ENCODE results near the gene NACAD.
"Not testable (repeated sequence)": the region's sequence is repeated elsewhere in the genome, so short reads cannot be mapped to it uniquely, and the experiment has no call there.

The NACAD gene

GRCh38 chr7:45036317-45036716 lies 52.5 kb downstream of the NACAD start:
- H3K27me3 ChIP-seq (ENCODE audit: low read depth, low read length), result no peaks in the 10 kb centered on the region
- H3K9me3 ChIP-seq (ENCODE audit: control insufficient read depth in 1 of 2, low read length in 2 of 2), result no peaks in the 10 kb centered on the region
- no peak overlapping the region for H3K4me3 ChIP-seq (ENCODE audit: low read depth in 1 of 2, low read length in 2 of 2)
- no peak overlapping the region for H3K27ac ChIP-seq (ENCODE audit: low read length)
- H3K36me3 ChIP-seq (ENCODE audit: control insufficient read depth in 1 of 2, insufficient read depth in 2 of 2, low read length in 2 of 2), result peaks cover 20 to 27% of the 10 kb centered on the region in 2 donors
- peaks cover 10% of the 10 kb centered on the region in 2 donors for H3K4me1 ChIP-seq (ENCODE audit: control insufficient read depth in 1 of 2, insufficient read depth in 2 of 2, low read length in 2 of 2)

- Histone ChIP-seq H3K27ac (ENCODE audit: low read length) (no peak overlapping the region), H3K9me3 (ENCODE audit: control insufficient read depth in 1 of 2, low read length in 2 of 2) (no peaks in the 10 kb centered on the region), H3K27me3 (ENCODE audit: low read depth, low read length) (no peaks in the 10 kb centered on the region), H3K4me1 (ENCODE audit: control insufficient read depth in 1 of 2, insufficient read depth in 2 of 2, low read length in 2 of 2) (peaks cover 10% of the 10 kb centered on the region in 2 donors), H3K4me3 (ENCODE audit: low read depth in 1 of 2, low read length in 2 of 2) (no peak overlapping the region), H3K36me3 (ENCODE audit: control insufficient read depth in 1 of 2, insufficient read depth in 2 of 2, low read length in 2 of 2) (peaks cover 16 to 23% of the 10 kb centered on the region in 2 donors)
Measured at GRCh38 chr7:45035893-45036292, 52.9 kb downstream of the NACAD start.

GRCh38 chr7:45035371-45035770 lies 53.4 kb downstream of the NACAD start:
- peaks cover 10% of the 10 kb centered on the region in 2 donors for H3K4me1 ChIP-seq (ENCODE audit: control insufficient read depth in 1 of 2, insufficient read depth in 2 of 2, low read length in 2 of 2)
- H3K27me3 ChIP-seq (ENCODE audit: low read depth, low read length), result no peaks in the 10 kb centered on the region
- no peaks in the 10 kb centered on the region for H3K9me3 ChIP-seq (ENCODE audit: control insufficient read depth in 1 of 2, low read length in 2 of 2)
- H3K27ac ChIP-seq (ENCODE audit: low read length), result no peak overlapping the region
- H3K36me3 ChIP-seq (ENCODE audit: control insufficient read depth in 1 of 2, insufficient read depth in 2 of 2, low read length in 2 of 2), result peaks cover 13 to 18% of the 10 kb centered on the region in 2 donors
- no peak overlapping the region for H3K4me3 ChIP-seq (ENCODE audit: low read depth in 1 of 2, low read length in 2 of 2)

GRCh38 chr7:45034710-45035109 lies 54.1 kb downstream of the NACAD start:
- not testable (repeated sequence) for H3K4me3 ChIP-seq (ENCODE audit: low read depth in 1 of 2, low read length in 2 of 2); H3K27ac ChIP-seq (ENCODE audit: low read length); H3K27me3 ChIP-seq (ENCODE audit: low read depth, low read length); H3K4me1 ChIP-seq (ENCODE audit: control insufficient read depth in 1 of 2, insufficient read depth in 2 of 2, low read length in 2 of 2); H3K9me3 ChIP-seq (ENCODE audit: control insufficient read depth in 1 of 2, low read length in 2 of 2)
- peaks cover 13 to 17% of the 10 kb centered on the region in 2 donors for H3K36me3 ChIP-seq (ENCODE audit: control insufficient read depth in 1 of 2, insufficient read depth in 2 of 2, low read length in 2 of 2)

- H3K27me3 ChIP-seq (ENCODE audit: low read depth, low read length), result no peaks in the 10 kb centered on the region
- H3K27ac ChIP-seq (ENCODE audit: low read length), result no peak overlapping the region
- no peaks in the 10 kb centered on the region for H3K9me3 ChIP-seq (ENCODE audit: control insufficient read depth in 1 of 2, low read length in 2 of 2)
- peaks cover 10% of the 10 kb centered on the region in 2 donors for H3K4me1 ChIP-seq (ENCODE audit: control insufficient read depth in 1 of 2, insufficient read depth in 2 of 2, low read length in 2 of 2)
- H3K36me3 ChIP-seq (ENCODE audit: control insufficient read depth in 1 of 2, insufficient read depth in 2 of 2, low read length in 2 of 2), result peaks cover 8 to 12% of the 10 kb centered on the region in 2 donors
- no peak overlapping the region for H3K4me3 ChIP-seq (ENCODE audit: low read depth in 1 of 2, low read length in 2 of 2)
Measured at GRCh38 chr7:45033931-45034290, 54.9 kb downstream of the NACAD start.

- H3K9me3 ChIP-seq (ENCODE audit: control insufficient read depth in 1 of 2, low read length in 2 of 2), result no peaks in the 10 kb centered on the region
- no peak overlapping the region for H3K27ac ChIP-seq (ENCODE audit: low read length)
- peaks cover 10% of the 10 kb centered on the region in 2 donors for H3K4me1 ChIP-seq (ENCODE audit: control insufficient read depth in 1 of 2, insufficient read depth in 2 of 2, low read length in 2 of 2)
- no peaks in the 10 kb centered on the region for H3K27me3 ChIP-seq (ENCODE audit: low read depth, low read length)
- H3K4me3 ChIP-seq (ENCODE audit: low read depth in 1 of 2, low read length in 2 of 2), result no peak overlapping the region
- peaks cover 3 to 7% of the 10 kb centered on the region in 2 donors for H3K36me3 ChIP-seq (ENCODE audit: control insufficient read depth in 1 of 2, insufficient read depth in 2 of 2, low read length in 2 of 2)
Measured at GRCh38 chr7:45033261-45033930, 55.4 kb downstream of the NACAD start.

GRCh38 chr7:45032421-45032820 lies 56.3 kb downstream of the NACAD start:
- Histone ChIP-seq H3K4me1 (ENCODE audit: control insufficient read depth in 1 of 2, insufficient read depth in 2 of 2, low read length in 2 of 2) (peaks cover 10% of the 10 kb centered on the region in 2 donors), H3K4me3 (ENCODE audit: low read depth in 1 of 2, low read length in 2 of 2) (no peak overlapping the region), H3K36me3 (ENCODE audit: control insufficient read depth in 1 of 2, insufficient read depth in 2 of 2, low read length in 2 of 2) (peaks cover 8% of the 10 kb centered on the region in 2 donors), H3K27ac (ENCODE audit: low read length) (no peak overlapping the region), H3K27me3 (ENCODE audit: low read depth, low read length) (no peaks in the 10 kb centered on the region), H3K9me3 (ENCODE audit: control insufficient read depth in 1 of 2, low read length in 2 of 2) (no peaks in the 10 kb centered on the region)

GRCh38 chr7:45031829-45032228 lies 56.9 kb downstream of the NACAD start:
- Histone ChIP-seq H3K4me1 (ENCODE audit: control insufficient read depth in 1 of 2, insufficient read depth in 2 of 2, low read length in 2 of 2) (peaks cover 10% of the 10 kb centered on the region in 2 donors), H3K36me3 (ENCODE audit: control insufficient read depth in 1 of 2, insufficient read depth in 2 of 2, low read length in 2 of 2) (peaks cover 8 to 13% of the 10 kb centered on the region in 2 donors), H3K9me3 (ENCODE audit: control insufficient read depth in 1 of 2, low read length in 2 of 2) (no peaks in the 10 kb centered on the region), H3K27ac (ENCODE audit: low read length) (no peak overlapping the region), H3K27me3 (ENCODE audit: low read depth, low read length) (no peaks in the 10 kb centered on the region), H3K4me3 (ENCODE audit: low read depth in 1 of 2, low read length in 2 of 2) (no peak overlapping the region)

Data from muscle layer of duodenum (tissue), 2 donors.